ENCODE measurements around the gene MICAL3.

Gene MICAL3

DNA sequence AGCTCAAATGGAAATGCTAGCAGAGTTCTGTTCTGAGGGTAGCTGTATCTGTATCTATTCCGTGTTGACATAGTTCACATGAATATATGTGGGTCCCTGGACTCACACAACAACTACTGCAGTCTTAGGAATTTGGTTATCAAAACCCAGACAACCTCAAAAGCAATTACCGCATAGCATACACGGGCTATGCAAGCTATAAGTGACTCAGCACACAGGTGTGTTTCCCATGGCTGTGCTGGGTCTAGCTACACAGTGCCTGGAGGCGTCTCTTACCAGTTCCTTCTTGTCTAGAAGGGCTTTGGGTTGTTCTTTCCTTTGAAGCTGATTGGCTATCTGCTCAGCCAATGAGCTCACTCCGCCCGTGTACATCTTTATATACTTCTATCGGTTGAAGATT lies 151.9 kb downstream of the MICAL3 start:
- H3K79me2 ChIP-seq (ENCODE audit: insufficient read depth, low read length): no peaks in the 10 kb centered on the region
- H3K27me3 ChIP-seq (ENCODE audit: insufficient read depth, low read length): no peaks in the 10 kb centered on the region
- H3K9ac ChIP-seq (ENCODE audit: low read length): no peak overlapping the region
- H4K20me1 ChIP-seq (ENCODE audit: insufficient read depth, low read length): no peaks in the 10 kb centered on the region
- no peak overlapping the region for H2AFZ ChIP-seq (ENCODE audit: low read length)
- H3F3A ChIP-seq (ENCODE audit: insufficient read depth, low read length): no peaks in the 10 kb centered on the region
- no peaks in the 10 kb centered on the region for H3K9me2 ChIP-seq (ENCODE audit: low read depth, low read length)
- no peaks in the 10 kb centered on the region for H3K9me3 ChIP-seq (ENCODE audit: low read length)
- H3K4me3 ChIP-seq (ENCODE audit: low read depth, low read length, poor library complexity, severe bottlenecking): no peak overlapping the region
- H3K36me3 ChIP-seq (ENCODE audit: insufficient read depth, low read length): 0 out of 2 replicates have a peak, but pooled peaks cover 17% of the 10 kb centered on the region
- no peak for TF ChIP-seq EZH2 (IDR thresholded peaks at IDR 0.05; ENCODE audit: borderline replicate concordance, low read length)
- TF ChIP-seq, protein P1, sequence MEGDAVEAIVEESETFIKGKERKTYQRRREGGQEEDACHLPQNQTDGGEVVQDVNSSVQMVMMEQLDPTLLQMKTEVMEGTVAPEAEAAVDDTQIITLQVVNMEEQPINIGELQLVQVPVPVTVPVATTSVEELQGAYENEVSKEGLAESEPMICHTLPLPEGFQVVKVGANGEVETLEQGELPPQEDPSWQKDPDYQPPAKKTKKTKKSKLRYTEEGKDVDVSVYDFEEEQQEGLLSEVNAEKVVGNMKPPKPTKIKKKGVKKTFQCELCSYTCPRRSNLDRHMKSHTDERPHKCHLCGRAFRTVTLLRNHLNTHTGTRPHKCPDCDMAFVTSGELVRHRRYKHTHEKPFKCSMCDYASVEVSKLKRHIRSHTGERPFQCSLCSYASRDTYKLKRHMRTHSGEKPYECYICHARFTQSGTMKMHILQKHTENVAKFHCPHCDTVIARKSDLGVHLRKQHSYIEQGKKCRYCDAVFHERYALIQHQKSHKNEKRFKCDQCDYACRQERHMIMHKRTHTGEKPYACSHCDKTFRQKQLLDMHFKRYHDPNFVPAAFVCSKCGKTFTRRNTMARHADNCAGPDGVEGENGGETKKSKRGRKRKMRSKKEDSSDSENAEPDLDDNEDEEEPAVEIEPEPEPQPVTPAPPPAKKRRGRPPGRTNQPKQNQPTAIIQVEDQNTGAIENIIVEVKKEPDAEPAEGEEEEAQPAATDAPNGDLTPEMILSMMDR (IDR thresholded peaks at IDR 0.05; ENCODE audit: low read length): no peak
- no peak overlapping the region for H3K4me2 ChIP-seq (ENCODE audit: low read length)
- H3K4me1 ChIP-seq (ENCODE audit: insufficient read depth, low read length, severe bottlenecking): peaks cover 7% of the 10 kb centered on the region
- H3K27ac ChIP-seq (ENCODE audit: low read depth, low read length, poor library complexity, severe bottlenecking): no peak overlapping the region

DNA sequence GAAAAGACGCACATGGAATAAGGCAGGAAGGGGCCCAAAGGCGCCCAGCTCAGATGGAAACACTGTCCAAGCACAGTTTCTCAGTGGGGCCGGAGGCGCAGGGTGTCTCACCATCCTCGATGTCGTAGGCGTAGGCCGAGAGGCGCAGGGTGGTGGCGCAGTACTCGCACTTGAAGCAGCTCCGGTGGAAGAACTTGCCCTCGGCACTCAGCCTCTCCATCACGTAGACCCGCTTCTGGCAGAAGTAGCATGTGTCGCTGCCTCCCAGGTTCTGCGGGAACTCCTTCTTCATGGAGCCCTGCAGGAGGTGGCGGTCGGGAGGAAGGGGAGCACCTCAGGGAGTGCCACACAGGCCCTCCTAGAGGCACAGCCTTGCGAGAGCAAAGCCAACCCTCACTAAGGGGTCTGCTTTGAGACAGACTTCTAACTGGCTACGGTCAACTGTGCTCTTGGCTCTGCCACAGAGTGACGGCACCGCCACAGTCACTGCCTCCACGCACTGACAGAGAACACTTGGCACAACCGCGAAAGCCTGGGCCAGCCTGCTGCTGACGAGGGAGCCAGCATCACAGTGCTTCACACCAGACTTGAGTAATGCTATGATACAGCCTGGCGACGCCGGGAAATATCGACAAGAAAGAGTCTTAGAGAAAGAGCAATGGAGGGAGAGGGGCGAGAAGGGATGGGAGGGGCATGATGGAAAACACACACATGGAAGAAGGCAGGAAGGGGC lies 152.5 kb downstream of the MICAL3 start:
- Histone ChIP-seq H3K9ac (ENCODE audit: low read length) (no peak overlapping the region), H3K27me3 (ENCODE audit: insufficient read depth, low read length) (no peaks in the 10 kb centered on the region), H3K4me1 (ENCODE audit: insufficient read depth, low read length, severe bottlenecking) (peaks cover 13% of the 10 kb centered on the region), H3K79me2 (ENCODE audit: insufficient read depth, low read length) (no peaks in the 10 kb centered on the region), H3K4me3 (ENCODE audit: low read depth, low read length, poor library complexity, severe bottlenecking) (no peak overlapping the region), H3K9me3 (ENCODE audit: low read length) (no peaks in the 10 kb centered on the region), H3F3A (ENCODE audit: insufficient read depth, low read length) (no peaks in the 10 kb centered on the region), H3K9me2 (ENCODE audit: low read depth, low read length) (no peaks in the 10 kb centered on the region), H3K36me3 (ENCODE audit: insufficient read depth, low read length) (0 out of 2 replicates have a peak, but pooled peaks cover 17% of the 10 kb centered on the region), H3K4me2 (ENCODE audit: low read length) (no peak overlapping the region), H3K27ac (ENCODE audit: low read depth, low read length, poor library complexity, severe bottlenecking) (no peak overlapping the region), H4K20me1 (ENCODE audit: insufficient read depth, low read length) (no peaks in the 10 kb centered on the region), H2AFZ (ENCODE audit: low read length) (no peak overlapping the region)
- TF ChIP-seq, protein P1 (IDR thresholded peaks at IDR 0.05; ENCODE audit: low read length): no peak
- no peak for TF ChIP-seq EZH2 (IDR thresholded peaks at IDR 0.05; ENCODE audit: borderline replicate concordance, low read length)

DNA sequence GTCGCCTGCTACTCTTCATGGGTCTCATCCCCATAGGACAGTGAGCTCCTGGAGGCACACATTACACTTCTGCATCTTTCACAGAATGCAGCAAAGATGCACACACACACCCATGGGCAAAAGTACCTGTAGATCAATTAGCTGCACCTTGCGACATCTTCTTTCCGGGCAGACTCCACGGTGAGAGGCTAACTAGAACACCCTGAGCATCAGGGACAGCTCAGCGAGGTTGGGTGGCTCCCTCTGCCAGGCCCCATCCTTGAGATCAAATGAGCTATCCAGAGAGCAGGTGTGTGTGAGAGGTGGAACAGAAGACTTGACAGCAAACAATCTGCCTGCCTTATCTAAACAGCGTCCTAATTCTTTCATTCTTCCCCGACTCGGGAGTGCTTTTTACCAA lies 154.0 kb downstream of the MICAL3 start:
- Histone ChIP-seq H3F3A (ENCODE audit: insufficient read depth, low read length) (no peaks in the 10 kb centered on the region), H3K36me3 (ENCODE audit: insufficient read depth, low read length) (peaks cover 26% of the 10 kb centered on the region; the same call in 1 of the 2 replicates), H3K79me2 (ENCODE audit: insufficient read depth, low read length) (no peaks in the 10 kb centered on the region), H3K4me2 (ENCODE audit: low read length) (no peak overlapping the region), H3K9ac (ENCODE audit: low read length) (no peak overlapping the region), H3K4me3 (ENCODE audit: low read depth, low read length, poor library complexity, severe bottlenecking) (no peak overlapping the region), H3K4me1 (ENCODE audit: insufficient read depth, low read length, severe bottlenecking) (peaks cover 15% of the 10 kb centered on the region), H2AFZ (ENCODE audit: low read length) (no peak overlapping the region), H3K9me2 (ENCODE audit: low read depth, low read length) (no peaks in the 10 kb centered on the region), H4K20me1 (ENCODE audit: insufficient read depth, low read length) (no peaks in the 10 kb centered on the region), H3K27ac (ENCODE audit: low read depth, low read length, poor library complexity, severe bottlenecking) (no peak overlapping the region), H3K9me3 (ENCODE audit: low read length) (no peaks in the 10 kb centered on the region), H3K27me3 (ENCODE audit: insufficient read depth, low read length) (no peaks in the 10 kb centered on the region)
- TF ChIP-seq, protein P1 (IDR thresholded peaks at IDR 0.05; ENCODE audit: low read length): no peak
- no peak for TF ChIP-seq EZH2 (IDR thresholded peaks at IDR 0.05; ENCODE audit: borderline replicate concordance, low read length)
